ENCODE measurements around the gene RASA3. TPM values are rescaled to one million over a fixed set of nuclear protein-coding genes. Genes with fewer than 3 reads are reported as not detected.

Gene RASA3
- total RNA-seq, 1 experiment from 2014 or later, result 22.3 TPM

GRCh38 chr13:114025405-114025713 lies 107.1 kb downstream of the RASA3 start:
- CTCF ChIA-PET, result interaction anchor here (0.6 to 2.1 kb wide), 3 partner anchors 8 to 36 kb away, joined by 3 to 10 read pairs (median 4); no protein-coding TSS in a partner anchor
- H3K27ac Mint-ChIP-seq, result peak overlapping the region; percentile 77
- peaks cover 2% of the 10 kb centered on the region; the same call in 1 of the 2 replicates for H3K36me3 Mint-ChIP-seq
- no peaks in the 10 kb centered on the region for H3K9me3 Mint-ChIP-seq
- no peak for DNase-seq (ENCODE audit: low spot score)
- ATAC-seq, result no peak
- TF ChIP-seq MXD4 (CRISPR knock-in tag; IDR thresholded peaks at IDR 0.05; ENCODE audit: borderline replicate concordance) (no peak), ZNF671 (CRISPR knock-in tag; IDR thresholded peaks at IDR 0.05) (no peak), SOX15 (CRISPR knock-in tag; IDR thresholded peaks at IDR 0.05) (no peak), NFYB (CRISPR knock-in tag; conservative IDR thresholded peaks at IDR 0.05; ENCODE audit: low read depth) (no peak)
- POLR2A ChIA-PET, result interaction anchor here (0.6 kb wide), 1 partner anchor 358 kb away, joined by 3 read pairs; the partner anchor contains the start of gene GRK1
- H3K4me3 Mint-ChIP-seq, result no peak overlapping the region
- no peaks in the 10 kb centered on the region for H3K27me3 Mint-ChIP-seq (ENCODE audit: low read depth)
- H3K4me1 Mint-ChIP-seq, result peaks cover 7% of the 10 kb centered on the region

- POLR2A ChIA-PET, result interaction anchor here (0.6 kb wide), 1 partner anchor 358 kb away, joined by 3 read pairs; the partner anchor contains the start of gene GRK1
- CTCF ChIA-PET, result interaction anchor here (0.6 to 2.1 kb wide), 3 partner anchors 8 to 36 kb away, joined by 3 to 10 read pairs (median 4); no protein-coding TSS in a partner anchor
- ATAC-seq (no peak), DNase-seq (ENCODE audit: low spot score) (no peak)
- Mint-ChIP-seq H3K4me3 (no peak overlapping the region), H3K9me3 (no peaks in the 10 kb centered on the region), H3K27me3 (ENCODE audit: low read depth) (no peaks in the 10 kb centered on the region), H3K27ac (no peak overlapping the region), H3K4me1 (peaks cover 7% of the 10 kb centered on the region), H3K36me3 (peaks cover 2% of the 10 kb centered on the region; the same call in 1 of the 2 replicates)
- no peak for TF ChIP-seq CTCF (IDR thresholded peaks at IDR 0.05)
- no peak for TF ChIP-seq GRHL2 (CRISPR knock-in tag; IDR thresholded peaks at IDR 0.05; ENCODE audit: insufficient replicate concordance, severe bottlenecking)
- no peak for TF ChIP-seq ZNF396 (CRISPR knock-in tag; IDR thresholded peaks at IDR 0.05; ENCODE audit: borderline replicate concordance)
- TF ChIP-seq CREB1 (CRISPR knock-in tag; IDR thresholded peaks at IDR 0.05), result no peak
- TF ChIP-seq ATF3 (CRISPR knock-in tag; conservative IDR thresholded peaks at IDR 0.05), result no peak
- no peak for TF ChIP-seq SOX15 (CRISPR knock-in tag; IDR thresholded peaks at IDR 0.05)
- TF ChIP-seq GTF2I (CRISPR knock-in tag; conservative IDR thresholded peaks at IDR 0.05), result no peak
- no peak for TF ChIP-seq ZNF425 (CRISPR knock-in tag; conservative IDR thresholded peaks at IDR 0.05)
- TF ChIP-seq ZNF121 (CRISPR knock-in tag; IDR thresholded peaks at IDR 0.05), result no peak
- TF ChIP-seq RELA (CRISPR knock-in tag; IDR thresholded peaks at IDR 0.05; ENCODE audit: borderline replicate concordance), result no peak
- no peak for TF ChIP-seq TEAD1 (CRISPR knock-in tag; IDR thresholded peaks at IDR 0.05)
- TF ChIP-seq E2F5 (CRISPR knock-in tag; IDR thresholded peaks at IDR 0.05), result no peak
- no peak for TF ChIP-seq CDX4 (CRISPR knock-in tag; IDR thresholded peaks at IDR 0.05; ENCODE audit: borderline replicate concordance)
- no peak for TF ChIP-seq ZNF532 (CRISPR knock-in tag; IDR thresholded peaks at IDR 0.05; ENCODE audit: borderline replicate concordance)
- TF ChIP-seq ZMAT4 (CRISPR knock-in tag; IDR thresholded peaks at IDR 0.05), result no peak
- no peak for TF ChIP-seq ZNF232 (CRISPR knock-in tag; IDR thresholded peaks at IDR 0.05)
- no peak for TF ChIP-seq E2F4 (CRISPR knock-in tag; IDR thresholded peaks at IDR 0.05; ENCODE audit: borderline replicate concordance, low read depth)
- no peak for TF ChIP-seq ZNF263 (CRISPR knock-in tag; IDR thresholded peaks at IDR 0.05; ENCODE audit: low read depth)
These were observed 107.6 kb downstream of the RASA3 start for GRCh38 chr13:114024603-114025404.
